AML-193 (cell line): ENCODE measurements around the gene GEMIN8.

ENCODE experiments used
- DNase-seq, 2 experiments: peaks; one replicate each; lab custom pipeline; 2025; lab: John Stamatoyannopoulos, UW

Gene GEMIN8

GRCh38 chrX:14015941-14016340 lies 13.8 kb downstream of the GEMIN8 start:
- DNase-seq = no peak

- DNase-seq = no peak
Observed at GRCh38 chrX:14015294-14015693, 14.4 kb downstream of the GEMIN8 start.

- no peak for DNase-seq
Observed at GRCh38 chrX:14014526-14014925, 15.2 kb downstream of the GEMIN8 start.

GRCh38 chrX:14013054-14013453 lies 16.6 kb downstream of the GEMIN8 start:
- DNase-seq = no peak

GRCh38 chrX:14010566-14010965 lies 19.1 kb downstream of the GEMIN8 start:
- no peak for DNase-seq

- no peak for DNase-seq
Observed at GRCh38 chrX:14006540-14006939, 23.2 kb downstream of the GEMIN8 start.

- DNase-seq = no peak
Observed at GRCh38 chrX:14003876-14004425, 25.7 kb downstream of the GEMIN8 start.

GRCh38 chrX:14003028-14003427 lies 26.7 kb downstream of the GEMIN8 start:
- no peak for DNase-seq

GRCh38 chrX:13996650-13997049 lies 33.0 kb downstream of the GEMIN8 start:
- DNase-seq = no peak

- DNase-seq = no peak
Observed at GRCh38 chrX:13994536-13995080, 35.1 kb downstream of the GEMIN8 start.

GRCh38 chrX:13994104-13994503 lies 35.6 kb downstream of the GEMIN8 start:
- DNase-seq = no peak

- DNase-seq = no peak
Observed at GRCh38 chrX:13990126-13990800, 39.4 kb downstream of the GEMIN8 start.

- DNase-seq = no peak
Observed at GRCh38 chrX:13985697-13986435, 43.8 kb downstream of the GEMIN8 start.

- DNase-seq = no peak
Observed at GRCh38 chrX:13983734-13984133, 46.0 kb downstream of the GEMIN8 start.

GRCh38 chrX:13968198-13968597 lies 61.5 kb downstream of the GEMIN8 start:
- DNase-seq = no peak

GRCh38 chrX:13967636-13968035 lies 62.1 kb downstream of the GEMIN8 start:
- no peak for DNase-seq

- no peak for DNase-seq
Observed at GRCh38 chrX:13966793-13967125, 62.9 kb downstream of the GEMIN8 start.

- DNase-seq = no peak
Observed at GRCh38 chrX:13966071-13966792, 63.5 kb downstream of the GEMIN8 start.

- DNase-seq = no peak
Observed at GRCh38 chrX:13965531-13965930, 64.2 kb downstream of the GEMIN8 start.

GRCh38 chrX:13956998-13957397 lies 72.7 kb downstream of the GEMIN8 start:
- no peak for DNase-seq
